ENCODE results near the gene CRNKL1.

Gene CRNKL1

GRCh38 chr20:20052074-20052970, at the start of gene CRNKL1, which contains the start of gene CFAP61:
CRNKL1 (minus strand) TSS chr20:20052466; CDS start chr20:20052342, 124 bp downstream.
CFAP61 (plus strand) TSS chr20:20052532; CDS start chr20:20056654, 4,122 bp downstream.
- peak; percentile 93 for DNase-seq

- DNase-seq = no peak
Observed at GRCh38 chr20:20100881-20101280, 48.6 kb upstream of the CRNKL1 start.

- no peak for DNase-seq
Observed at GRCh38 chr20:20096421-20096820, 44.2 kb upstream of the CRNKL1 start.

- DNase-seq = no peak
Observed at GRCh38 chr20:20095114-20095872, 43.0 kb upstream of the CRNKL1 start.

GRCh38 chr20:20094410-20094809, 42.1 kb upstream of the CRNKL1 start:
- no peak for DNase-seq

- DNase-seq = no peak
Observed at GRCh38 chr20:20092827-20093226, 40.6 kb upstream of the CRNKL1 start.

GRCh38 chr20:20089939-20090338, 37.7 kb upstream of the CRNKL1 start:
- DNase-seq = no peak

GRCh38 chr20:20089018-20089417, 36.8 kb upstream of the CRNKL1 start:
- no peak for DNase-seq

GRCh38 chr20:20085812-20086211, 33.5 kb upstream of the CRNKL1 start:
- DNase-seq = no peak

GRCh38 chr20:20085071-20085470, 32.8 kb upstream of the CRNKL1 start:
- DNase-seq = no peak

GRCh38 chr20:20084296-20084752, 32.1 kb upstream of the CRNKL1 start:
- no peak for DNase-seq

- DNase-seq = no peak
Observed at GRCh38 chr20:20083807-20084206, 31.5 kb upstream of the CRNKL1 start.

- no peak for DNase-seq
Observed at GRCh38 chr20:20079102-20079784, 27.0 kb upstream of the CRNKL1 start.

GRCh38 chr20:20078041-20078440, 25.8 kb upstream of the CRNKL1 start:
- no peak for DNase-seq

- no peak for DNase-seq
Observed at GRCh38 chr20:20076297-20077065, 24.2 kb upstream of the CRNKL1 start.

GRCh38 chr20:20075032-20075431, 22.8 kb upstream of the CRNKL1 start:
- DNase-seq = no peak

GRCh38 chr20:20073801-20074371, 21.6 kb upstream of the CRNKL1 start:
- no peak for DNase-seq

- DNase-seq = no peak
Observed at GRCh38 chr20:20070871-20071726, 18.8 kb upstream of the CRNKL1 start.

GRCh38 chr20:20065361-20065760, 13.1 kb upstream of the CRNKL1 start:
- no peak for DNase-seq

- DNase-seq = no peak
Observed at GRCh38 chr20:20063941-20064702, 11.9 kb upstream of the CRNKL1 start.

All from NCI-H226 (cell line).